ENCODE measurements around the gene STT3B. TPM values are rescaled to one million over a fixed set of nuclear protein-coding genes. Genes with fewer than 3 reads are reported as not detected.
A peak's percentile ranks its signal among the peaks of the same experiment; 100 is the strongest.

STT3B gene
- total RNA-seq, 2 experiments from 2014 or later: 111 to 113 TPM

GRCh38 chr3:31552103-31552502 lies 19.4 kb downstream of the STT3B start:
- H3K4me3 Mint-ChIP-seq: peak overlapping the region; percentile 4
- no peaks in the 10 kb centered on the region for H3K27me3 ChIP-seq (ENCODE audit: control insufficient read depth in 1 of 2, insufficient read depth in 2 of 2, low read length in 2 of 2)

DNA sequence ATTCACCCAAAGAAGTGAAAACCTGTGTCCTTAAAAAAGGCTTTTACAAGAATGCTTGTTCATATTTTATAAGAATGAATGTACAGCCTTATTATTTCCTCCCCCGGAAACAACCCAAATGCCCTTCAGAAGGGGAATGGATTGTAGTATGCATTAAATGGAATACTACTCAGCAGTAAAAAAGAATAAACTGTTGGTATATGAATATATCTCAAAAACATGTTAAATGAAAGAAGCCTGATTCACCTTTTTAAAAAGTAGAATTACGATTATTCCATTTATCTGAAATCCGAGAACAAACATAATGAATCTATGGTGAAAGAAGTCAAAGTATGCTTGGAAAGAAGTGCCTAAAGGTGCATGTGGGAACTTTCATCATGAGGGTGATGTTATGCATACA lies 20.5 kb downstream of the STT3B start:
- intact Hi-C loops (cut with DNase I, micrococcal nuclease): loop anchor here in 1 of 2 experiments (5.0 kb wide), 1 partner anchor 139 kb away; no protein-coding TSS in a partner anchor
- CTCF ChIA-PET: interaction anchor here (1.5 kb wide), 1 partner anchor 9 kb away, joined by 4 read pairs; no protein-coding TSS in a partner anchor
- H3K36me3 ChIP-seq (ENCODE audit: insufficient read depth, low read length): no peaks in the 10 kb centered on the region
- Mint-ChIP-seq H3K27me3 (no peaks in the 10 kb centered on the region), H3K36me3 (ENCODE audit: low read depth) (peaks cover 25% of the 10 kb centered on the region), H3K4me1 (ENCODE audit: low read depth) (peaks cover 92% of the 10 kb centered on the region), H3K4me3 (no peak overlapping the region), H3K9me3 (peaks cover 9% of the 10 kb centered on the region), H3K27ac (no peak overlapping the region)
- no peak for ATAC-seq (ENCODE audit: poor library complexity)
- H3K4me1 ChIP-seq (ENCODE audit: insufficient read depth, low read length): peaks cover 9% of the 10 kb centered on the region
- POLR2A ChIA-PET: interaction anchor here (0.6 to 2.9 kb wide), 2 partner anchors 19 to 21 kb away, joined by 3 to 16 read pairs; partner anchors contain the start of gene STT3B
- H3K27me3 ChIP-seq (ENCODE audit: control insufficient read depth in 1 of 2, insufficient read depth in 2 of 2, low read length in 2 of 2): no peaks in the 10 kb centered on the region
- H3K4me3 ChIP-seq (ENCODE audit: low read length): no peak overlapping the region
- H3K27ac ChIP-seq (ENCODE audit: low read depth in 1 of 2, low read length in 2 of 2): no peak overlapping the region
- TF ChIP-seq, protein P1, sequence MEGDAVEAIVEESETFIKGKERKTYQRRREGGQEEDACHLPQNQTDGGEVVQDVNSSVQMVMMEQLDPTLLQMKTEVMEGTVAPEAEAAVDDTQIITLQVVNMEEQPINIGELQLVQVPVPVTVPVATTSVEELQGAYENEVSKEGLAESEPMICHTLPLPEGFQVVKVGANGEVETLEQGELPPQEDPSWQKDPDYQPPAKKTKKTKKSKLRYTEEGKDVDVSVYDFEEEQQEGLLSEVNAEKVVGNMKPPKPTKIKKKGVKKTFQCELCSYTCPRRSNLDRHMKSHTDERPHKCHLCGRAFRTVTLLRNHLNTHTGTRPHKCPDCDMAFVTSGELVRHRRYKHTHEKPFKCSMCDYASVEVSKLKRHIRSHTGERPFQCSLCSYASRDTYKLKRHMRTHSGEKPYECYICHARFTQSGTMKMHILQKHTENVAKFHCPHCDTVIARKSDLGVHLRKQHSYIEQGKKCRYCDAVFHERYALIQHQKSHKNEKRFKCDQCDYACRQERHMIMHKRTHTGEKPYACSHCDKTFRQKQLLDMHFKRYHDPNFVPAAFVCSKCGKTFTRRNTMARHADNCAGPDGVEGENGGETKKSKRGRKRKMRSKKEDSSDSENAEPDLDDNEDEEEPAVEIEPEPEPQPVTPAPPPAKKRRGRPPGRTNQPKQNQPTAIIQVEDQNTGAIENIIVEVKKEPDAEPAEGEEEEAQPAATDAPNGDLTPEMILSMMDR (IDR thresholded peaks at IDR 0.05): no peak
- peaks cover 4 to 11% of the 10 kb centered on the region in 2 experiments for H3K9me3 ChIP-seq (ENCODE audit: control insufficient read depth in 1 of 2, insufficient read depth in 1 of 2, low read length in 2 of 2)
- no peak for DNase-seq

More at GRCh38 chr3:31552103-31552502, 19.4 kb downstream of the STT3B start:
- CTCF ChIA-PET: interaction anchor here (1.6 kb wide), 1 partner anchor 12 kb away, joined by 4 read pairs; no protein-coding TSS in a partner anchor
- H3K9me3 Mint-ChIP-seq: peaks cover 5% of the 10 kb centered on the region
- H3K27ac Mint-ChIP-seq: peak overlapping the region; percentile 10
- peaks cover 94% of the 10 kb centered on the region for H3K4me1 Mint-ChIP-seq (ENCODE audit: low read depth)
- H3K4me3 ChIP-seq (ENCODE audit: low read length): no peak overlapping the region
- TF ChIP-seq, protein P1 (IDR thresholded peaks at IDR 0.05): no peak
- H3K9me3 ChIP-seq (ENCODE audit: control insufficient read depth in 1 of 2, insufficient read depth in 1 of 2, low read length in 2 of 2): peaks cover 0 to 6% of the 10 kb centered on the region in 2 experiments
- H3K36me3 ChIP-seq (ENCODE audit: insufficient read depth, low read length): no peaks in the 10 kb centered on the region
- H3K27ac ChIP-seq (ENCODE audit: low read depth in 1 of 2, low read length in 2 of 2): no peak overlapping the region
- no peaks in the 10 kb centered on the region for H3K27me3 Mint-ChIP-seq
- intact Hi-C loops (cut with DNase I, micrococcal nuclease): loop anchor here in 1 of 2 experiments (5.0 kb wide), 1 partner anchor 140 kb away; no protein-coding TSS in a partner anchor
- ATAC-seq (ENCODE audit: poor library complexity): no peak
- H3K4me1 ChIP-seq (ENCODE audit: insufficient read depth, low read length): peaks cover 13% of the 10 kb centered on the region
- no peak for DNase-seq
- POLR2A ChIA-PET: interaction anchor here (1.3 kb wide), 1 partner anchor 20 kb away, joined by 8 read pairs; the partner anchor contains the start of gene STT3B
- peaks cover 17% of the 10 kb centered on the region for H3K36me3 Mint-ChIP-seq (ENCODE audit: low read depth)

DNA sequence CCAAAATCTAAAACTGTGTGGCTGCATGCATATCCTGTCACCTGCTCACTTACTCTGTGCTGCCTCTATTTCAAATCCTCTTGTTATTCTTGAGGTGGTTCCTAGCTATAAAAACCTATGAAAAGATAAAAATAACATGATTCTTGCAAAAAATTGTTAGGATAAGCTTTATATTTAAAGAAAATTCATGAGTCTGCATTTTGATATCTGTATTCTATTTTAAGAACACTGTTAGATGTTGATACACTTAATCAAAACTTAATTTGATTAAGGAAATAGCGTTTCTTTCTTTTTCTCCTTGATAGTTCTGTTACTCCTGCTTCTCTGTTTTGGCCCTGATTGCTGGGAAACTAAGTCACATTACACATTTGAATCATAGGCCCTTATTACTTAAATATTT lies 22.5 kb downstream of the STT3B start:
- ATAC-seq (ENCODE audit: poor library complexity) (no peak), DNase-seq (no peak)
- ChIA-PET POLR2A (interaction anchor here (2.9 kb wide), 1 partner anchor 23 kb away, joined by 16 read pairs; the partner anchor contains the start of gene STT3B), CTCF (interaction anchor here (2.0 kb wide), 1 partner anchor 23 kb away, joined by 7 read pairs; the partner anchor contains the start of gene STT3B)
- Mint-ChIP-seq H3K27ac (no peak overlapping the region), H3K4me1 (ENCODE audit: low read depth) (peaks cover 92% of the 10 kb centered on the region), H3K4me3 (peak overlapping the region; percentile 1), H3K27me3 (no peaks in the 10 kb centered on the region), H3K36me3 (ENCODE audit: low read depth) (peaks cover 43% of the 10 kb centered on the region), H3K9me3 (peaks cover 15% of the 10 kb centered on the region)
- Histone ChIP-seq H3K4me1 (ENCODE audit: insufficient read depth, low read length) (peaks cover 9% of the 10 kb centered on the region), H3K36me3 (ENCODE audit: insufficient read depth, low read length) (no peaks in the 10 kb centered on the region), H3K27ac (ENCODE audit: low read depth in 1 of 2, low read length in 2 of 2) (no peak overlapping the region), H3K9me3 (ENCODE audit: control insufficient read depth in 1 of 2, insufficient read depth in 1 of 2, low read length in 2 of 2) (peaks cover 14 to 17% of the 10 kb centered on the region in 2 experiments), H3K27me3 (ENCODE audit: control insufficient read depth in 1 of 2, insufficient read depth in 2 of 2, low read length in 2 of 2) (no peaks in the 10 kb centered on the region), H3K4me3 (ENCODE audit: low read length) (no peak overlapping the region)
- TF ChIP-seq, protein P1 (IDR thresholded peaks at IDR 0.05): no peak
- intact Hi-C loops (cut with DNase I, micrococcal nuclease): no loop called here

Measured in CD4-positive, alpha-beta T cell (primary cell).